ENCODE data around the gene FAM20B.

The FAM20B gene

DNA sequence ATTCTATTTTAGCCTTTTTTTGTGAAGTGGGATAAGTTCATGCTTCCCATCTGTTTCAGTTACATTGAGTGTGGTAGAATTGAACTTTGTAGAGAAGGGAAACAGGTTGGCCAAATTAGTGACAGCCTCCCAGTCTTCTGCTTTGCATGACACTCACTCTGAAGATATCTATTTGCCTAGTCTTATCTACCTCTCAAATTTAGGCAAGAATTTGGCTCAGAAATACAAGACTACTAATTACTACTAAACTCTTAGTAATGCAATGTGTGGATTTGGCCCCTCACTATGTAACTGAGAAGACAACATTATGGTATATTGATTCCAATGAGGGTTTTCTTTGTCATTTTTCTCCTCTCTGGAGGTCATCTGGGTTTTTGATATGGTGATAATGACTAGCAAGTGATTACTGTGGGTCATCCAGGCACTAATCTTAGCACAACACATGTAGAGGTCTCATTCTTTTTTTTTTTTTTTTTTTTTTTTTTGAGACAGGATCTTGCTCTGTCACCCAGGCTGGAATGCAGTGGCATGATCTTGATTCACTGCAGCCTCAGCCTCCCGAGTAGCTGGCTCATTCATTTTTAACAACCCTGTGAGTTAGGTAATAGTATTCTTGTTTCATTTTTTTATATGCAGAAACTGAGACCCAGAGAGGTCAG, 6.3 kb downstream of the FAM20B start:
- no peak overlapping the region for H2AFZ ChIP-seq (ENCODE audit: low read length)
- TF ChIP-seq, protein P1, sequence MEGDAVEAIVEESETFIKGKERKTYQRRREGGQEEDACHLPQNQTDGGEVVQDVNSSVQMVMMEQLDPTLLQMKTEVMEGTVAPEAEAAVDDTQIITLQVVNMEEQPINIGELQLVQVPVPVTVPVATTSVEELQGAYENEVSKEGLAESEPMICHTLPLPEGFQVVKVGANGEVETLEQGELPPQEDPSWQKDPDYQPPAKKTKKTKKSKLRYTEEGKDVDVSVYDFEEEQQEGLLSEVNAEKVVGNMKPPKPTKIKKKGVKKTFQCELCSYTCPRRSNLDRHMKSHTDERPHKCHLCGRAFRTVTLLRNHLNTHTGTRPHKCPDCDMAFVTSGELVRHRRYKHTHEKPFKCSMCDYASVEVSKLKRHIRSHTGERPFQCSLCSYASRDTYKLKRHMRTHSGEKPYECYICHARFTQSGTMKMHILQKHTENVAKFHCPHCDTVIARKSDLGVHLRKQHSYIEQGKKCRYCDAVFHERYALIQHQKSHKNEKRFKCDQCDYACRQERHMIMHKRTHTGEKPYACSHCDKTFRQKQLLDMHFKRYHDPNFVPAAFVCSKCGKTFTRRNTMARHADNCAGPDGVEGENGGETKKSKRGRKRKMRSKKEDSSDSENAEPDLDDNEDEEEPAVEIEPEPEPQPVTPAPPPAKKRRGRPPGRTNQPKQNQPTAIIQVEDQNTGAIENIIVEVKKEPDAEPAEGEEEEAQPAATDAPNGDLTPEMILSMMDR (IDR thresholded peaks at IDR 0.05; ENCODE audit: low read length): no peak
- TF ChIP-seq EZH2 (IDR thresholded peaks at IDR 0.05; ENCODE audit: borderline replicate concordance, low read length): no peak
- H3K9me3 ChIP-seq (ENCODE audit: low read length): no peaks in the 10 kb centered on the region
- H3K27me3 ChIP-seq (ENCODE audit: insufficient read depth, low read length): no peaks in the 10 kb centered on the region
- no peak overlapping the region for H3K9ac ChIP-seq (ENCODE audit: low read length)
- no peak overlapping the region for H3K4me2 ChIP-seq (ENCODE audit: low read length)
- H4K20me1 ChIP-seq (ENCODE audit: insufficient read depth, low read length): no peaks in the 10 kb centered on the region
- no peak overlapping the region for H3K27ac ChIP-seq (ENCODE audit: low read depth, low read length, poor library complexity, severe bottlenecking)
- H3K9me2 ChIP-seq (ENCODE audit: low read depth, low read length): no peaks in the 10 kb centered on the region
- no peaks in the 10 kb centered on the region for H3K36me3 ChIP-seq (ENCODE audit: insufficient read depth, low read length)
- H3F3A ChIP-seq (ENCODE audit: insufficient read depth, low read length): peaks cover 10% of the 10 kb centered on the region
- H3K4me3 ChIP-seq (ENCODE audit: low read depth, low read length, poor library complexity, severe bottlenecking): no peak overlapping the region
- no peaks in the 10 kb centered on the region for H3K79me2 ChIP-seq (ENCODE audit: insufficient read depth, low read length)
- H3K4me1 ChIP-seq (ENCODE audit: insufficient read depth, low read length, severe bottlenecking): peaks cover 23% of the 10 kb centered on the region

DNA sequence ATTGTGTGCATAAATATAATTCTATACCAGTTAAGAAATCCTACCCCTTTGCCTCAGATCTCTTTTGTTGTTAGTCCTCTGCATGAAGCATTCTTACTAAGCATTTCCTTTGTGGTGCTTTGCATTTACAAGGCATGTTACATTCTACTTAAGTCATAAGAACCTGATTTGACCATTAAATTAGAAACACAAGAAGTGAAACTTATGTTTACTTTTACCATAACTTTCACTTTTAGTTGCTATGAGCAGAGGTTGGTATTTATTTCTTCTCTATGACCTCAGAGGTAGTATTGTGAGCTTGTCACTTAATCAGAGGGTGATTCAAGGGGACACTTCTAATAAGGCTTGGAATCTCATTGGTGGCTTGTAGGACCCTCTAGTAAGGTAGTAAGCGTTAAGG, 9.0 kb downstream of the FAM20B start:
- Histone ChIP-seq H3K4me1 (ENCODE audit: insufficient read depth, low read length, severe bottlenecking) (peaks cover 14% of the 10 kb centered on the region), H3K9me3 (ENCODE audit: low read length) (no peaks in the 10 kb centered on the region), H2AFZ (ENCODE audit: low read length) (no peak overlapping the region), H3K36me3 (ENCODE audit: insufficient read depth, low read length) (no peaks in the 10 kb centered on the region), H3K79me2 (ENCODE audit: insufficient read depth, low read length) (no peaks in the 10 kb centered on the region), H3K9me2 (ENCODE audit: low read depth, low read length) (no peaks in the 10 kb centered on the region), H3K27ac (ENCODE audit: low read depth, low read length, poor library complexity, severe bottlenecking) (no peak overlapping the region), H4K20me1 (ENCODE audit: insufficient read depth, low read length) (no peaks in the 10 kb centered on the region), H3K4me3 (ENCODE audit: low read depth, low read length, poor library complexity, severe bottlenecking) (no peak overlapping the region), H3K27me3 (ENCODE audit: insufficient read depth, low read length) (no peaks in the 10 kb centered on the region), H3K4me2 (ENCODE audit: low read length) (no peak overlapping the region), H3K9ac (ENCODE audit: low read length) (no peak overlapping the region), H3F3A (ENCODE audit: insufficient read depth, low read length) (no peaks in the 10 kb centered on the region)
- no peak for TF ChIP-seq EZH2 (IDR thresholded peaks at IDR 0.05; ENCODE audit: borderline replicate concordance, low read length)
- TF ChIP-seq, protein P1 (IDR thresholded peaks at IDR 0.05; ENCODE audit: low read length): no peak

DNA sequence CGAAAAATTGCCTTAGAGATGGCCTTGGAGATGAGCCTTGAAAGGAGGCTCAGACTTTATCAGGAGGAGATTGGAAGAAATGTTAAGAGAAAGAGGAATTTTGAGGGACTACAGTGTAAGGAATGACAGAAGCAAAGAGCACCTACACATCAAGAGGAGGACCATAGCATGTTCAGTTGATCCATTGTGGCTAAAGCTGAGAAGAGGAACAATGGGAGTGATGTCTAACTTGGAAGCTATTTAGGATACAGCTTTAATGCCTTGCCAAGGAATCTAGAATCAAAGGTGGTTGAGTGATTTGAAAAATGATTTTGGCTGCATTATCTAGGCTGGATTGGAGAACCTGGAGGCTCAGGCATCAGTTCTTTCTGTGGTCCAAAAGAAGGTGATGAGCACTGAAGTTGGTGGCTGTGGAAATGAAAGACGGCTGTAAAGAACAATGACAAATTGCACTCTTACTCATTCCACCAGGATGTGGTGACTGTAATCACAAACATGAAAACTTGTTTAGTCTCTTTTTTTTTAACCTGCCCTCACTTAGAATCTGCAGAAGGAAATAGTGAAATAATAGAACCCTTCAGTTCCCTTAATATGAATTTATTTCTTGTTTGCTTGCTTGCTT, 11.3 kb downstream of the FAM20B start:
- Histone ChIP-seq H3K4me2 (ENCODE audit: low read length) (no peak overlapping the region), H3K9ac (ENCODE audit: low read length) (no peak overlapping the region), H3K9me2 (ENCODE audit: low read depth, low read length) (no peaks in the 10 kb centered on the region), H3K4me1 (ENCODE audit: insufficient read depth, low read length, severe bottlenecking) (peaks cover 4% of the 10 kb centered on the region), H4K20me1 (ENCODE audit: insufficient read depth, low read length) (no peaks in the 10 kb centered on the region), H3K4me3 (ENCODE audit: low read depth, low read length, poor library complexity, severe bottlenecking) (no peak overlapping the region), H2AFZ (ENCODE audit: low read length) (no peak overlapping the region), H3F3A (ENCODE audit: insufficient read depth, low read length) (no peaks in the 10 kb centered on the region), H3K27ac (ENCODE audit: low read depth, low read length, poor library complexity, severe bottlenecking) (no peak overlapping the region), H3K27me3 (ENCODE audit: insufficient read depth, low read length) (no peaks in the 10 kb centered on the region), H3K36me3 (ENCODE audit: insufficient read depth, low read length) (no peaks in the 10 kb centered on the region), H3K79me2 (ENCODE audit: insufficient read depth, low read length) (no peaks in the 10 kb centered on the region), H3K9me3 (ENCODE audit: low read length) (0 out of 2 replicates have a peak, but pooled peaks cover under 1% of the 10 kb centered on the region)
- TF ChIP-seq, protein P1 (IDR thresholded peaks at IDR 0.05; ENCODE audit: low read length): no peak
- no peak for TF ChIP-seq EZH2 (IDR thresholded peaks at IDR 0.05; ENCODE audit: borderline replicate concordance, low read length)

Measured in OCI-LY1 (cell line).